ENCODE measurements around the gene PDE8A. TPM values are rescaled to one million over a fixed set of nuclear protein-coding genes. Genes with fewer than 3 reads are reported as not detected.

The PDE8A gene
- total and polyA plus RNA-seq, 10 of the 15 experiments (the other 5 are each of a cell fraction or from before 2014, with no cell fraction given) = 6.7 to 69.2 (median 27.2) TPM

GRCh38 chr15:85044894-85045293, 63.2 kb downstream of the PDE8A start:
- H3K79me2 ChIP-seq (ENCODE audit: control insufficient read depth, insufficient read depth, low read length) = peaks cover 16% of the 10 kb centered on the region
- H3K4me3 ChIP-seq = no peak overlapping the region
- no peak for FAIRE-seq
- no peaks in the 10 kb centered on the region for H4K20me1 ChIP-seq (ENCODE audit: control insufficient read depth, insufficient read depth)
- in situ Hi-C loops (cut with MboI) = loop anchor here (5.0 kb wide), 2 partner anchors 83 to 458 kb away; no protein-coding TSS in a partner anchor
- no peak for TF ChIP-seq ATF3 (IDR thresholded peaks at IDR 0.05; ENCODE audit: borderline replicate concordance, extremely low read depth, low read depth, low read length)
- no peak for TF ChIP-seq BCL3 (IDR thresholded peaks at IDR 0.05; ENCODE audit: borderline replicate concordance, insufficient read depth, low read depth, low read length, poor library complexity, severe bottlenecking)
- TF ChIP-seq YY1 (IDR thresholded peaks at IDR 0.05; ENCODE audit: low read depth, low read length) = peak; percentile 66; the same call in 1 of the 2 replicates
- POLR2A ChIA-PET = interaction anchor here (1.0 kb wide), 1 partner anchor 64 kb away, joined by 4 read pairs; no protein-coding TSS in a partner anchor
- H3K4me1 ChIP-seq (ENCODE audit: control insufficient read depth, insufficient read depth, low read length) = no peaks in the 10 kb centered on the region; the same call in 1 of the 2 replicates
- H3K4me2 ChIP-seq (ENCODE audit: control insufficient read depth, insufficient read depth) = no peak overlapping the region
- no peak overlapping the region for H3K27ac ChIP-seq (ENCODE audit: control insufficient read depth, insufficient read depth)
- H3K27me3 ChIP-seq (replicated peaks in 1 of 2; ENCODE audit: control insufficient read depth in 2 of 2, insufficient read depth in 2 of 2, low read length in 1 of 2) = no peaks in the 10 kb centered on the region
- H3K9ac ChIP-seq (ENCODE audit: control insufficient read depth, insufficient read depth, low read length) = no peak overlapping the region
- no peaks in the 10 kb centered on the region for H3K36me3 ChIP-seq (ENCODE audit: control insufficient read depth in 2 of 2, insufficient read depth in 2 of 2, low read length in 1 of 2)
- ATAC-seq = peak; percentile 40
- intact Hi-C loops (cut with micrococcal nuclease; ENCODE audit: unreplicated experiment) = loop anchor here (1.0 to 10.0 kb wide), 4 partner anchors 64 to 458 kb away; partner anchors contain the start of gene PDE8A
- no peak overlapping the region for H2AFZ ChIP-seq (ENCODE audit: control insufficient read depth, low read depth, low read length)
- CTCF ChIA-PET = interaction anchor here (0.8 to 4.5 kb wide), 33 partner anchors 9 to 446 kb away, joined by 3 to 47 read pairs (median 7); partner anchors contain the start of gene PDE8A
- no TSS peak for BruUV-seq (replicated peaks)
- RAD21 ChIA-PET (ENCODE audit: unreplicated experiment) = interaction anchor here (0.6 to 5.0 kb wide), 17 partner anchors 14 to 166 kb away, joined by 3 to 36 read pairs (median 5); no protein-coding TSS in a partner anchor
- DNase-seq (ENCODE audit: low read depth, low spot score) = no peak
- SMC1A ChIA-PET (ENCODE audit: uncharacterized antibody, unreplicated experiment) = interaction anchor here (0.8 to 6.7 kb wide), 26 partner anchors 8 to 458 kb away, joined by 3 to 80 read pairs (median 7); partner anchors contain the start of gene PDE8A
- no peaks in the 10 kb centered on the region for H3K9me3 ChIP-seq (replicated peaks; ENCODE audit: control insufficient read depth, insufficient read depth, low read length)
- 43% methylated on average over 1 of the region's 1 CpG for WGBS (ENCODE audit: insufficient coverage, insufficient replicate concordance, low lambda C conversion rate, missing lambda C conversion rate)
